ENCODE measurements around the gene PXK. TPM values are rescaled to one million over a fixed set of nuclear protein-coding genes. Genes with fewer than 3 reads are reported as not detected.
A peak's percentile ranks its signal among the peaks of the same experiment; 100 is the strongest.

Gene PXK
- total RNA-seq, 1 donor from 2014 or later, result 47.6 TPM

DNA sequence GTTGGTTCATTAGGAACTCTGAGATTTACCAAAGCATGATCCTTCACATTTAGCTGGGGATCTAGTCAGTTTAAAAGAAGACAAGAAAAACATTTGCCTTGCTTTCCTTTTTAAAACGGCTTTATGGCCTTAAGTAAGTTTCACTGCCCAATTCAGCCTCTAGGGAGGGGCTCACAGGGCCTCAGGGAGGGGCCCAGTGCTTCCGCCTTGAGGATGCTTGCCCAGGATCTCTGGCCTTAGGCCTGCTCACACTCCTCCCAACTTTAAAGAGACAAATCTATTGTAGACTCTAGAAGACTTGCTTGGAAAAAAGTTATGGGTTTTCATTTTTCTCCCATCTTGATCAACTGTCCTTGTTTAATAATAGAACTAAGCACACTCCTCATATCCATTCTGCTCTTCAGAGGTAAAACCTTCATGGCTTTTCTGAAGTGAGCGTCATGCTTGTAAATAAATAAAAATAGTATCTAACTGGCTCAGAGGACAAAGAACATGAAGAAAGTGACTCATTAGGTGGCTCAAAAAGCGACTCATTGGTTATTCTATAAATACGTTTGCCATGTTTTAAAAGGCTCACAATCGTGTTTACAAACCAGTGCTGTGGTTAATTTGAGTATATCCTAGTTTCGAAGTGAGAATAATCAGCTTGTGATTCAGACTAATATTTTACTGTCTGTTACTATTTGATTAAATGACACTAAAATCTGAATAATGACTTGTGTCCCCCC, 87.3 kb downstream of the PXK start:
- peak overlapping the region; percentile 52 for H3K27ac Mint-ChIP-seq
- no peak for DNase-seq (ENCODE audit: low spot score)
- H3K9me3 Mint-ChIP-seq, result no peaks in the 10 kb centered on the region
- H3K27me3 Mint-ChIP-seq (ENCODE audit: low read depth), result no peaks in the 10 kb centered on the region
- peaks cover 62% of the 10 kb centered on the region for H3K36me3 Mint-ChIP-seq (ENCODE audit: low read depth)
- H3K4me3 Mint-ChIP-seq (ENCODE audit: low read depth), result no peak overlapping the region
- intact Hi-C loops (cut with micrococcal nuclease), result loop anchor here (10.0 kb wide), 1 partner anchor 235 kb away; no protein-coding TSS in a partner anchor
- H3K4me1 Mint-ChIP-seq (ENCODE audit: low read depth), result peaks cover 12% of the 10 kb centered on the region

DNA sequence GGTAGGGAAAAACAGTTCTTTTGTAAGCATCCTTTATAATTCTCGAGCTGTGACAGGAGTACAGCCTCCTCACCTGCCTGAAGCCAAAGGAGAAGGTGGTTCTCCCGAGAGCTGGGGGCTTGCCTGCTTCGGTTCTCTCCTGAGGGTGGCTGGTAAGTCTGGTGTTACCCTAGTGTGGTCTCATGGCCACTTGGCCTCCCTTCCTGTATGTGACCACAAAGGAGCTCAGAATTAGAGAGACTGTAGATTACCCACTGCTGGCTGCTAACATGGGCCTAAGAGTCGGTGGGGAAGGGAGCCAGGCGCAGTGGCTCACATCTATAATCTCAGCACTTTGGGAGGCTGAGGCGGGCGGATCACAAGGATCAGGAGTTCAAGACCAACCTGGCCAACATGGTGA, 88.3 kb downstream of the PXK start:
- H3K27ac Mint-ChIP-seq, result peak overlapping the region; percentile 21
- no peaks in the 10 kb centered on the region for H3K9me3 Mint-ChIP-seq
- no peak overlapping the region for H3K4me3 Mint-ChIP-seq (ENCODE audit: low read depth)
- intact Hi-C loops (cut with micrococcal nuclease), result no loop called here
- peaks cover 60% of the 10 kb centered on the region for H3K36me3 Mint-ChIP-seq (ENCODE audit: low read depth)
- H3K27me3 Mint-ChIP-seq (ENCODE audit: low read depth), result no peaks in the 10 kb centered on the region
- DNase-seq (ENCODE audit: low spot score), result no peak
- H3K4me1 Mint-ChIP-seq (ENCODE audit: low read depth), result peaks cover 9% of the 10 kb centered on the region

DNA sequence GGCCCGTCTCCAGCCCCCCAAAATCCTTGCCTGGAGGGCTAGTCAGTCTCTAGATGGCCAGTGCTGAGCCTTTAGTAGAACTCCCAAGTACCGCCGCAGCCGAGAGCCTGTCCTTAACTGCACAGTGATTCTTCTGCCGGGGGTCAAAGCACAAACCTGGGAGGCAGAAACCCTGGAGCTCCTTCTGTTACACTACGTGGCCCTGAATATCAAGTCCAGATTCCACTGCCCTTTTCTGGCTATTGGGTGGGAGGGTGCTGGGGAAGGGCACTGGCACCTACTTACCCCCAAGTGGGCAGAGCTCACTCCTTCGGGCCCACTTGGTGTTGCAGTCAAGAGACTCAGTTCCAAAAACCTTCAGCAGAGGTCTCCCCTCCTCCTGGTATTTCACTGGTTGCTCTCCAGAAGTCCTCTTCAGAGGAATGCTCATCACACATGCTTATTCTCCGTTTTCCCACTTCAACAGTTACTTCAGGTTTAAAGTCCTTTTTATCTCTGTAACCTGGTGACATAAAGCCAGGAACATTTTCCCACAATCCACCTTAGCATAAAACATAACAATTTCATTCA, 90.1 kb downstream of the PXK start:
- Mint-ChIP-seq H3K4me3 (ENCODE audit: low read depth) (no peak overlapping the region), H3K9me3 (no peaks in the 10 kb centered on the region), H3K4me1 (ENCODE audit: low read depth) (peaks cover 9% of the 10 kb centered on the region), H3K36me3 (ENCODE audit: low read depth) (peaks cover 76% of the 10 kb centered on the region), H3K27ac (no peak overlapping the region), H3K27me3 (ENCODE audit: low read depth) (no peaks in the 10 kb centered on the region)
- no peak for DNase-seq (ENCODE audit: low spot score)
- intact Hi-C loops (cut with micrococcal nuclease), result no loop called here

DNA sequence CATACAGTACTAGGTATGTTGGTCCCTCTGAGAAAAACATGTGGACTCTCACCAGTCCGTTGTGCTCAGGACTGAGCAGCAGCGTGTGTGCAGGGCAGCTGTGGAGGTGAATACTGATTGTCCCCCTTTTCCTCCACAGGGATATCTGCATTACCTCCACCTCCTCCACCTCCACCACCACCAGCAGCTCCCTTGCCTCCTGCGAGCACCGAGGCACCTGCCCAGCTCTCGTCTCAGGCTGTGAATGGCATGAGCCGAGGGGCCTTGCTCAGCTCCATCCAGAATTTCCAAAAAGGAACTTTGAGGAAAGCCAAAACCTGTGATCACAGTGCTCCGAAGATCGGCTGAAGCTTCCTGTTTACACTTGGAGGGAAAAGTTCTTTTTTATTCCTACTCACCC, 91.9 kb downstream of the PXK start:
- Mint-ChIP-seq H3K27ac (no peak overlapping the region), H3K4me3 (ENCODE audit: low read depth) (no peak overlapping the region), H3K9me3 (no peaks in the 10 kb centered on the region), H3K27me3 (ENCODE audit: low read depth) (no peaks in the 10 kb centered on the region), H3K4me1 (ENCODE audit: low read depth) (peaks cover 8% of the 10 kb centered on the region), H3K36me3 (ENCODE audit: low read depth) (peaks cover 82% of the 10 kb centered on the region)
- no peak for DNase-seq (ENCODE audit: low spot score)
- intact Hi-C loops (cut with micrococcal nuclease), result no loop called here

DNA sequence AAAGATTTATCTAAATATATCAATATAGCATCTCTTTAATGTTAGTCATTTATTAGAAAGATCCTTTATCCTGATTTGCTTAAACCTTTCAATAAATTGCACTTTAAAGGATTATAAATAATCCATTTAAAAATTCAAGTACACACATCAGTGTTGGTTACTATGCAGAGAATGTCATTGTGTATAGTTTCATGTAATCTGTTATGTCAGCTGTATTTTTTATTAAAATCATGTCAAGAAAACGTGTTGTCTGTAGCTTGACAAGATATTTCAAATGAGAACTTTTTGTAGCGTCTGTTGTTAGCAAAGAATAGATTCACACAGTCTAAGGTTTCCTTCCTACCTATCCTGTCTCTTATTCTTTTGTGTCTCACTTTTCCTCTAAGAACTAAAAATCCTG, 93.1 kb downstream of the PXK start:
- Mint-ChIP-seq H3K27ac (no peak overlapping the region), H3K9me3 (no peaks in the 10 kb centered on the region), H3K27me3 (ENCODE audit: low read depth) (no peaks in the 10 kb centered on the region), H3K4me3 (ENCODE audit: low read depth) (no peak overlapping the region), H3K36me3 (ENCODE audit: low read depth) (peaks cover 77% of the 10 kb centered on the region), H3K4me1 (ENCODE audit: low read depth) (peaks cover 12% of the 10 kb centered on the region)
- intact Hi-C loops (cut with micrococcal nuclease), result no loop called here
- no peak for DNase-seq (ENCODE audit: low spot score)

DNA sequence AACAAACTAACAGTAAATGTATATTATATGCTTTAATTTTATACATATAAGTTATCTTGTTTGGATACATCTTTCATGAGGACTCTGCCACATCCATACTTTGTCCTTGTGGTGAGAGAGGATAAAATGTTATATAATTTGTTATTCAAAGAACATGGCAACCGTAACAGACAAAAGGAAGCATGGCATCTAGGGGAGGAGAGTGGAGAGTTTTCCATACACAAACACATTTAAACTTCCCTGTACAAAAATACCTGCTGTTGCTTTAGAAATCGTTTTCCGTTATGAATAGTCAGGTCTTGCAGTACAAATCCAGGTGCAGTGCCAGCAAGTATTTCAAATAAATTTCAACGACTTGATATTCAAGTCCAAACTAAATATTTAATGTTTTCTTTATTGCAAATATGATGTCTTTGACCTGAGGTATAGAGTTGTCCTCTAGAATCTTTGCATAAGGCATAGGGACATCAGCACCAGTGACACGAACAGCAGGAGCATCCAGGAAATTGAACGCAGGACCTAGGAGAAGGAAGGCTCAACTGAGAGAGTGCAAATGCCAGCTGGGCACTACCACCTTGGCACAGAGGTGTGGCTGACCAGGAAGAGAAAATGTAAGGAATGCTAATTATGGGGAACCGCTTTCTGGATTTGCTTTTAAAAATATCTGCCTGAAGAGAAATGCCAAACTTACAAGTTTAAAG, 95.1 kb downstream of the PXK start:
- Mint-ChIP-seq H3K27ac (no peak overlapping the region), H3K4me1 (ENCODE audit: low read depth) (peaks cover 22% of the 10 kb centered on the region), H3K27me3 (ENCODE audit: low read depth) (no peaks in the 10 kb centered on the region), H3K9me3 (no peaks in the 10 kb centered on the region), H3K4me3 (ENCODE audit: low read depth) (no peak overlapping the region), H3K36me3 (ENCODE audit: low read depth) (peaks cover 72% of the 10 kb centered on the region)
- DNase-seq (ENCODE audit: low spot score), result no peak
- intact Hi-C loops (cut with micrococcal nuclease), result no loop called here

DNA sequence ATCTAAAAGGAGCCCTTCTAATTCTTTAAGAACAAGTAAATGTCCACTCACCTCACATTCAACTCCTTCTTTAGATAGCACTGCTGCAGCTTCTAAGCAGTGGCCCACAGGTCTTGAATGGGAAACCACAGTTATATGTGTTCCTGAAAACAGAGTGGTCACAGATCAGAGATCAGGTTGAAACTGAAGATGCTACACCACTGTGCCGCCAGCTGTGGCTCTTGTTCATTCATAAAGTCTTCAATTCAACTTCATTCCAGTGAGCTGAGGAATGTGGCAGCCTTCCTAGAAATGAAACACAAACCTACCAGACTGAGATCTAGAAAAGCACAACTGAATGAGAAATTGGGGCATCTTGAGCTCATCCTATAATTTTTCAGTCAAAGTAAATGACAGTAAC, 97.0 kb downstream of the PXK start:
- DNase-seq (ENCODE audit: low spot score), result no peak
- intact Hi-C loops (cut with micrococcal nuclease), result loop anchor here (5.0 to 10.0 kb wide), 2 partner anchors 43 to 195 kb away; partner anchors contain the start of gene ABHD6
- Mint-ChIP-seq H3K4me1 (ENCODE audit: low read depth) (peaks cover 33% of the 10 kb centered on the region), H3K27me3 (ENCODE audit: low read depth) (no peaks in the 10 kb centered on the region), H3K9me3 (no peaks in the 10 kb centered on the region), H3K27ac (no peak overlapping the region), H3K36me3 (ENCODE audit: low read depth) (peaks cover 67% of the 10 kb centered on the region), H3K4me3 (ENCODE audit: low read depth) (no peak overlapping the region)

DNA sequence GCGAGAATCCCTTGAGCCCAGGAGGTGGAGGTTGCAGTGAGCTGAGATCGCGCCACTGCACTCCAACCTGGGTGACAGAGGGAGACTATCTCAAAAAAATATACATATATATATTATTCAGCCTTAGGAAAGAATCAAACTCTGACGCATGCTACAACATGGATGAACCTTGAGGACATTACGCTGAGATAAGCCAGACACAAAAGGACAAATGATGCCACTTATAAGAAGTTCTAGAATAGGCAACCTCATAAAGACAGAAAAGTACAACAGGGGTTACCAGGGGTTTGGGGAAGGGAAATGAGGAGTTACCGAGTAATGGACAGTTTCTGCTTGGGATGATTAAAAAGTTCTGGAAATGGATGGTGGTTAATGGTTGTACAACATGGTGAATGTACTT, 100.2 kb downstream of the PXK start:
- no peaks in the 10 kb centered on the region for H3K9me3 Mint-ChIP-seq
- H3K4me3 Mint-ChIP-seq (ENCODE audit: low read depth), result peak overlapping the region; percentile 90
- H3K27ac Mint-ChIP-seq, result peak overlapping the region; percentile 90
- DNase-seq (ENCODE audit: low spot score), result no peak
- intact Hi-C loops (cut with micrococcal nuclease), result loop anchor here (1.0 to 10.0 kb wide), 6 partner anchors 39 to 198 kb away; partner anchors contain the start of genes ABHD6, HTD2, KCTD6 and RPP14
- H3K36me3 Mint-ChIP-seq (ENCODE audit: low read depth), result peaks cover 38% of the 10 kb centered on the region
- H3K27me3 Mint-ChIP-seq (ENCODE audit: low read depth), result peaks cover 5% of the 10 kb centered on the region
- peaks cover 36% of the 10 kb centered on the region for H3K4me1 Mint-ChIP-seq (ENCODE audit: low read depth)

DNA sequence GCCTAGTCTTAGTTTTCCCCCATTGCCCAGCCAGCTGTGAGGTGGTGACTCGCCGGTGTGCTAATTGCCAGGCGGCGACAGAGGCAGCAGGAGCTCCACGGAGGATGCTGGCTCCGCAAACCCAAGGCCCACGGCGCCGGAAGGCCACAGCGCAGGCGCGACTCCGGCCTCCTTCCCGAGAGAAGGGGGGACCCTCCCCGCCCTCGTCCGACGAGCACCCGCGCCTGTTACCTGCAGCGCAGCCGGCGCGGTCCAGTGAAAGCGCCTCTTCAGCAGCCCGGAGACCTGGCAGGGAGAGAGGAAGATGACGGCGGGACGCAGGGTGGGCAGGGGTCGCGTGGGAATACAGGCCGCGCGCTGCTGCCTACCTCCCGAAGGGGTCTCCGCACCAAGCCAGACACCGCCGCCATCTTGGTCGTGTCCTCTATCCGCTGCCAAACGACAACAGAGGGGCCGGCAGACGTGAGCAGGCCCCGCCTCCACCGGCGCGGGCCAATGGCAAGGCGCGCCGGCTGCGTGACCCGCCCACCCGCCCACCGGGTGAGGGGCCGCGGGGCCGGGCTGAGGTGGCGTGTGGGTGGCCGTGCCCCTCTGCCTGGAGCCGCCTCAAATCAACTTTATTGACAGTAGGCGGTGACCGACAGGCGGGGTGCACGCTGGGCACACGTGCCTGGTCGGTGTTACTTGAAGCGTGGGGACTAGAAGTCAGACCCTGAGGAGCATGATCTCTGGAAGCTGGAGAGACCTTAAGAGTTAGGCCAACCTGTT, 100.9 kb downstream of the PXK start, which contains the start of gene PDHB:
Gene PDHB, minus strand, starts transcription at position 433 of the 768 bp plus-strand sequence. Its CDS starts 23 bp downstream, at position 410.
- peaks cover 5% of the 10 kb centered on the region for H3K27me3 Mint-ChIP-seq (ENCODE audit: low read depth)
- peaks cover 36% of the 10 kb centered on the region for H3K4me1 Mint-ChIP-seq (ENCODE audit: low read depth)
- H3K36me3 Mint-ChIP-seq (ENCODE audit: low read depth), result peaks cover 31% of the 10 kb centered on the region
- H3K9me3 Mint-ChIP-seq, result no peaks in the 10 kb centered on the region
- DNase-seq (ENCODE audit: low spot score), result peak; percentile 87
- peak within 1 kb of the TSS; percentile 90 for H3K4me3 Mint-ChIP-seq (ENCODE audit: low read depth)
- intact Hi-C loops (cut with micrococcal nuclease), result loop anchor here (1.0 to 10.0 kb wide), 6 partner anchors 39 to 199 kb away; partner anchors contain the start of genes ABHD6, HTD2, KCTD6 and RPP14
- H3K27ac Mint-ChIP-seq, result peak within 1 kb of the TSS; percentile 90

DNA sequence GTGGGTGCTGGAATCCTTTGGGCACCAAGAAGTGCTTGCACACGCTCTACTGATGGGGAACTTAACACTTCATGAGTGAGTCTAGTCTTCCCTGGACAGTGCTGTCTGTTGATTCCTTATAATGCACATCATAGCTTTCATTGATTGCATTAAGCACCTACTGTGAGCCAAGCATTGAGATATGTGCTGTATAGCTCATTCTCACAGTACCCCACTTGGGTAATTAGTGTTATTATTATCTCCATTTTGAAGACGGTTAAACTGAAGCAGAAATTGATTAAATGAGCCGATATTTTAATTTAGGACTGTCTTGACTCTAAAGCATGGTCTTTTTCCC, 101.4 kb downstream of the PXK start:
- no peak for DNase-seq (ENCODE audit: low spot score)
- Mint-ChIP-seq H3K36me3 (ENCODE audit: low read depth) (peaks cover 26% of the 10 kb centered on the region), H3K4me1 (ENCODE audit: low read depth) (peaks cover 36% of the 10 kb centered on the region), H3K4me3 (ENCODE audit: low read depth) (peak overlapping the region; percentile 90), H3K27ac (peak overlapping the region; percentile 65), H3K9me3 (no peaks in the 10 kb centered on the region), H3K27me3 (ENCODE audit: low read depth) (peaks cover 5% of the 10 kb centered on the region)
- intact Hi-C loops (cut with micrococcal nuclease), result loop anchor here (5.0 to 10.0 kb wide), 2 partner anchors 38 to 199 kb away; partner anchors contain the start of gene ABHD6

DNA sequence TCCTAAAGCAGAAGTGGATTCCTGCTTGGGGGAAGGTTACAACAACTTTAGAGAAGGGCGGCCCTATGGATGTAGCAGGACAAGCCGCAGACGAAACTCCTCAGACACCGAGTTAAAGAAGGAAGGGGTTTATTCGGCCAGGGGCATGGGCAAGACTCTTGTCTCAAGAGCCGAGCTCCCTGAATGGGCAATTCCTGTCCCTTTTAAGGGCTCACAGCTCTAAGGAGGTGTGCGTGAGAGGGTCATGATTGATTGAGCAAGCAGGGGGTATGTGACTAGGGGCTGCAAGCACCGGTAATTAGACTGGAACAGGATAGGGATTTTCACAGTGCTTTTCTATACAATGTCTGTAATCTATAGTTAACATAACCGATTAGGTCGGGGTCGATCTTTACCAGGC, 101.8 kb downstream of the PXK start:
- intact Hi-C loops (cut with micrococcal nuclease), result loop anchor here (5.0 to 10.0 kb wide), 2 partner anchors 38 to 200 kb away; partner anchors contain the start of gene ABHD6
- Mint-ChIP-seq H3K4me3 (ENCODE audit: low read depth) (no peak overlapping the region), H3K4me1 (ENCODE audit: low read depth) (peaks cover 34% of the 10 kb centered on the region), H3K27me3 (ENCODE audit: low read depth) (peaks cover 5% of the 10 kb centered on the region), H3K9me3 (no peaks in the 10 kb centered on the region), H3K27ac (no peak overlapping the region), H3K36me3 (ENCODE audit: low read depth) (peaks cover 22% of the 10 kb centered on the region)
- DNase-seq (ENCODE audit: low spot score), result no peak

DNA sequence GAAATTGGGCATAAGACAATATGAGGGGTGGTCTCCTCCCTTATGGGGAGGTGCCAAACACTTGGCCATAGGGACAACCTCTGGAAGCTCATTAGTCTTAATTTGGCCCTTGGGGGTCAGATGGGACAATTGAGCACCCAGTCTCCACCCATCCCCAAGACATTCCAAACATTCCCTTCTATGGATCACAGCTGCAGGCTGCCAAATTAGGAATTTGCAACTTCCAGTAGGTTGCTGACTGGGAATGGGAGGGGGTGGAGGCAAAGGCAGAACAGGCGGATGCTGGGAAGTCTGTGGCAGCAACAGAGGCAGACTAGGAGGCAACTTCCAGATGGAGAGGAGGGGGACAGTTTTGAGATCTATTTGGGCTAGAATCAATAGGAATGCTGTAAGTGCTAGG, 102.3 kb downstream of the PXK start:
- peaks cover 30% of the 10 kb centered on the region for H3K4me1 Mint-ChIP-seq (ENCODE audit: low read depth)

More for the DNA sequence above, 102.3 kb downstream of the PXK start:
- no peaks in the 10 kb centered on the region for H3K9me3 Mint-ChIP-seq
- H3K4me3 Mint-ChIP-seq (ENCODE audit: low read depth), result no peak overlapping the region
- H3K27me3 Mint-ChIP-seq (ENCODE audit: low read depth), result peaks cover 5% of the 10 kb centered on the region
- H3K27ac Mint-ChIP-seq, result no peak overlapping the region
- no peak for DNase-seq (ENCODE audit: low spot score)
- intact Hi-C loops (cut with micrococcal nuclease), result loop anchor here (5.0 to 10.0 kb wide), 2 partner anchors 37 to 200 kb away; partner anchors contain the start of gene ABHD6
- H3K36me3 Mint-ChIP-seq (ENCODE audit: low read depth), result peaks cover 17% of the 10 kb centered on the region
